Embryonic facial prominence (tissue), 1 donor: Measurements from ENCODE around the gene EHMT1.

ENCODE experiments used
- DNase-seq: peaks from one replicate; pipeline ENCODE4 v3.0.0-alpha.2; 2016; ENCODE audit errors: extremely low spot score

EHMT1 gene

DNA sequence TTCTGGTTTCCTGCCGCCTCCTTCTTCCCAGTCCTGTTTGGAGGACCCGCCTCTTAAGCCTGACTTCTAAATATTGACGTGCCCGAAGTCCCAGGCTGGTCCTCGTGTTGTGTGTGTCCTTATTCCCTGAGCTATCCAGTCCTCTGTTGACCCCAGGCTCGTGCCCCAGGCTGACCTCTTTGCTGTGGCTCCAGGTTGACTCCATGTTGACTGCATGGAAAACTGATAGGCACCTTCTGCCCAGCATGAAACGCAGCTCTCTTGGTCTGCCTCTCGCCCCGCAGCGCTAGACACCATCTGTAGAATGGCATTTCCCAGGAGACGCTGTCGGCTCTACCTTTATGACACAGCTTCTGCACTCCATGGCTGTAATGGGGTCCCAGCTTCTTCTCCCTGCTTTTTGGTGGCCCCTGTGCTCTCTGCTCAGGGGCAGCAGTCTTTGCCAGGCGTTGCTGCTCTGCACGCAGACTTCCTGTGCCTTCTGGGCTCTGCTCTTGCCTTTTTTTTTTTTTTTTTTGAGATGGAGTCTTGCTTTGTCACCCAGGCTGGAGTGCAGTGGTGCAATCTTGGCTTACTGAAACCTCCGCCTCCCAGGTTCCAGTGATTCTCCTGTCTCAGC lies 28.4 kb downstream of the EHMT1 start:
- DNase-seq = no peak

DNA sequence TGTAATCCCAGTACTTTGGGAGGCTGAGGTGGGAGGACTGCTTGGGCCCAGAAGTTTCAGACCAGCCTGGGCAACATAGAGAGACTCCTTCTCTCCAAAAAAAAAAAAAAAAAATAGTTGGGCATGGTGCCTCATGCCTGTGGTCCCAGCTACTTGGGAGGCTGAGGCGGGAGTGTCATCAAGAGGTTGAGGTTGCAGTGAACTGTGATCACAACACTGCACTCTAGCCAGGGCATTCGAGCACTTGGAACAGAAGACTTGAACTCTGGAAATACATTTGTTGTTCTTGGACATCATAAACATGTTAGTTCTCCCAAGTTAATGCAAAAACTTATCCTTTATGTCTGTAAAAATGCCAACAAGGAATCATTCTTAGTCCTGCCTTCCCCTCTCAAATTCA lies 29.6 kb downstream of the EHMT1 start:
- DNase-seq = no peak

DNA sequence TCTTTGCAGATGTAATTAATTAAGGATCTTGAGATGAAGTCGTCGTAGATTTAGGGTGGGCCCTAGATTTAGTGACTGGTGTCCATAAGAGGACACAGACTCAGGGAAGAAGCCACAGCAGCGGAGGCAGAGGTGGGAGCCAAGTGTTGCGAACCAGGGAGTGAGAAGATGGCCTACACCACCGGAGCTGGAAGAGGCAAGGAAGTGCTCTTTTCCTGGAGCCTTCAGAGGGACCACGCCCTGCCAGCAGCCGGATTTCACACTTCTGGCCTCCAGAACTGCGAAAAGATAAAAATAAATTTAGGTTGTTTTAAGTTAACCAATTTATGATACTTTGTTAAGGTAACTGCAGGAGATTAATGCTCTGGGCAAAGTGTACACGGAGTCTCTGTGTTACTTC lies 30.7 kb downstream of the EHMT1 start:
- no peak for DNase-seq

DNA sequence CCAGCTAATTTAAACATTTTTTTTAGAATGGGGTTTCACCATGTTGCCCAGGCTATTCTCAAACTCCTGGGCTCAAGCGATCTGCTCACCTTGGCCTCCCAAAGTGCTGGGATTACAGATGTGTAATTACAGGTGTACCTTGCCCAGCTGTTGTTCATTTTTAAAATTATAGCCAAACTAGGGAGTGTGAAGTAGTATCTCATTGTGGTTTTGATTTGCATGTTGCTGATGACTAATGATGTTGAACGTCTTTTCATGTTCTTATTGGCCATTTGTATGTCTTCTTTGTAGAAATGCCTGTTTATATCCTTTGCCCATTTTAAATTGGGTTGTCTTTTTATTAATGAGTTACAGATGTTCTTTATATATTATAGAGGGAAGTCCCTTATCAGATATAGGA lies 31.5 kb downstream of the EHMT1 start:
- no peak for DNase-seq

DNA sequence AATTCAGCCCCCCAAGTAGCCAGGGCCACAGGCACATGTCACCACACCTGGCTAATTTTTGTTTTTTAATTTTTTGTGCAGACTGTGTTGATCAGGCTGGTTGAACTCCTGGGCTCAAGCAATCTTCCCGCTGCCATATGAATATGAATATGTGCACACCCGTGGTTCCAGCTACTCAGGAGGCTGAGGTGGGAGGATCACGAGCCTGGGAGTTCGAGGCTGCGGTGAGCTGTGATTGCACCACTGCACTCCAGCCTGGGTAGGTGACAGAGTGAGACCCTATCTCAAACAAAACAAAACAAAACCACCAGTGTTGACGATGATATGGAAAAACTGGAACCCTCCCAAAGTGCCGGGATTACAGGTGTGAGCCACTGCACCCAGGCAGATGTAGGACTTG lies 32.0 kb downstream of the EHMT1 start:
- DNase-seq = no peak

DNA sequence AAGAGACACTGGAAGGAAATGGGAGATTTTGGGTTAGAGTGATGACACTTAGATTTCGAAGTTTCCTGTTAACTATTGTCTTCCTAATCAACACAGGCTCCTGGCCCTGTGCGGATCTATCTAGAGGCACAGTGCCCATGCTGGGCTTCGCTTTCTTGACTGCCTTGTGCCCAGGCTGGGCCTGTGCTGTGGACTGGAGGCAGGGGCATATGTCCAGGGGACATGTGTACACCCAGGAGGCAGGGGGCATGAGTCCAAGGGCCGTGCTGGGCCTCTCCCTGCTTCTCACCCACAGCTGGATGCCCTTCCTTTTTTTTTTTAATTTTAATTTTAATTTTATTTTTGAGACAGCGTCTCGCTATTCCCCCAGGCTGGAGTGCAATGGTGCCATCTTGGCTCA lies 37.6 kb downstream of the EHMT1 start:
- no peak for DNase-seq

DNA sequence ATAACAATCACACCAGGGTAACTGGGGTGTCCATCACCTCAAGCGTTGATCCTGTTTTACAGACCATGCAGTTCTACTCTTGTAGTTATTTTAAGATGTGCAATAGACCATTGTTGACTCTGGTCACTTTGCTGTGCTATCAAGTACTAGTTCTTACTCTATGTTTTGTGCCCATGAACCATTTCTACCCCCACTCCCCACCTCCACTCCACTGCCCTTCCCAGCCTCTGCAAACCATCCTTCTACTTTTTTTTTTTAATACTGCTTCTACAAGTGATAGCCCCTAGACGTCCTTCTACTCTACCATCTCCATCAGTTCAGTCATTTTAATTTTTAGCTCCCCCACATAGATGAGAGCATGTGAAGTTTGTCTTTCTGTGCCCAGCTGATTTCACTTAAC lies 38.8 kb downstream of the EHMT1 start:
- no peak for DNase-seq

DNA sequence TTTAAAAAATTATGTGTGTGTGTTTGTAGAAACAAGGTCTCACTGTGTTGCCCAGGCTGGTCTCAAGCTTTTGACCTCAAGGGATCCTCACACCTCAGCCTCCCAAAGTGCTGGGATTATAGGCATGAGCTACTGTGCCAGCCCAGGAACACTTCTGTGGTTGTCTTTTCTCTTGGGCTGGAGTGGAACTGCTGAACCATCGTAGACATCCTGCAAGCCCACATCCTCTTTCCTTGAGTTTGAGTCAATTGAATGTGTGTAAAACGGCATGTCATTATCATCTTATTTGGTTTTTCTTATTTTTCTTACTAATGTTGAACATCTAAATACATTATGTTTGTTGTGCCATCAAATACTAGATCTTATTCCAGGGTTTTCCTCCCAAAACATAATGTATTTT lies 40.0 kb downstream of the EHMT1 start:
- no peak for DNase-seq

DNA sequence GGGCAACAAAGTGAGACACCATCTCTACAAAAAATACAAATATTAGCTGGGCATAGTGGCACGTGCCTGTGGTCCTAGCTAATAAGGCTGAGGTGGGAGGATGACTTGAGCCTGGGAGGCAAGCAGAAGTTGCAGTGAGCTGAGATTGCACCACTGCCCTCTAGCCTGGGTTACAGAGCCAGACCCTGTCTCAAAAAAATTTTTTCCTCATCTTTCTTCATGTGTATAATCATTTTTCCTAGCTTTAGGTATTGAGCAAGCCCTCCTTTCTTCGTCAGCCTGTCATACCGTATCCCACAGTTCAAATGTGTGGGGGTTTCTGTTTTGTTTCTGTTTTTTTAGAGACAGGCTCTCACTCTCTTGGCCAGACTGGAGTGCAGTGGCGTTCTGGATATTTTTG lies 41.3 kb downstream of the EHMT1 start:
- no peak for DNase-seq

DNA sequence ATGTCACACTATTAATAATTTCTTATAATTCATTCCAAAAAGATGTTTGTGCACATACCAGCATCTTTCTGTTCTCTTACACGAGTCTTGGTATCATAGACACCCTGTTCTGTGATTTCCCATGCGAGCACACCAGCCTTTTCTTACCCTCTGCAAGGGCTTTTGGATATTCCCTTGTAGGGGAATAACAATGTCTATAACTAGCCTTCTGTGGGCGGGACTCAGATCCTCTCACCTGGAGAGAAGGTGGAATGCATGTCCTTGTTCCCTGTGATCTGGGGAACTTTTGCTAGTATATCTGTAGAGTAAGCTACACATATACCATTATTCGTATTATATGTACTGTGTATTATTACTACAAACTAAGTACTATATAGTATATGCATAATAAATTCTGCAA lies 44.8 kb downstream of the EHMT1 start:
- no peak for DNase-seq

DNA sequence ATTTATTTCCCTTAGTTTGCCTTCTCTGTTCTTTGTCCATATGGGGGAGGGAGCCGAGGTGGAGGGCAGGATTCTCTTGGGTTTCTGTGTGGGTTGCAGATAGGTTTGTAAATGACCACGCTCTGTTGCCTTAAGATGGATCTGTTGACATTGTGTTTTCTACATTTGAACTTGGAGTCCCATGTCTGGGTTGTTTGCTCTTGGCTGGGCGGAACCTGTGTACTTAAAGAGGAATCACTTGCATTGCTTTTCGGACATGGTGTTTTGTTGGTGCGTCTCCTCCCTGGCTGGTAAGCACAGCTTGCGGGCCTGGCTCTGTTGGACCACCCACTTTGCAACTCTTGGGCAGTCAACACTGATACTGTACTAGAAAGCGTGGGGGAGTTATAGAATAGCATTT lies 45.9 kb downstream of the EHMT1 start:
- DNase-seq = no peak

DNA sequence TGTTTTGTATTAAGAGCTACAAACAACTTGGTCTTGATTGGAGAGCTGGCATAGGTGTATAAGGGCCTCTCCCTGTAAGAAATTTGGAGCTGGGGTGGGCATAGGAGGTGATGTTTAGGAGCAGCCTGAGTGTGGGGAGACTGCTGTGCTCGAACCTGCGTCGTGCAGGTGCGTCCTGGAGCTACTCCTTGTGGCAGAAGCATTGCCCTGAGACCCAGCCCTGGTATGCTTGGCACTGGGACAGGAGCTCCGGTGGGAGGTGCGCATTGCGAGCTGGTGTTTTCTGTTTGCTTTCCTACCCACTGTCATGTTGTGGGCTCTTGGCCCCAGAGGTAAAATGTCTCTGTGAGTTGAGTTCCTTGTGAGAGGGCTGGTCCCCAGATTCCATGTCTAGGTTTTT lies 46.4 kb downstream of the EHMT1 start:
- DNase-seq = no peak

DNA sequence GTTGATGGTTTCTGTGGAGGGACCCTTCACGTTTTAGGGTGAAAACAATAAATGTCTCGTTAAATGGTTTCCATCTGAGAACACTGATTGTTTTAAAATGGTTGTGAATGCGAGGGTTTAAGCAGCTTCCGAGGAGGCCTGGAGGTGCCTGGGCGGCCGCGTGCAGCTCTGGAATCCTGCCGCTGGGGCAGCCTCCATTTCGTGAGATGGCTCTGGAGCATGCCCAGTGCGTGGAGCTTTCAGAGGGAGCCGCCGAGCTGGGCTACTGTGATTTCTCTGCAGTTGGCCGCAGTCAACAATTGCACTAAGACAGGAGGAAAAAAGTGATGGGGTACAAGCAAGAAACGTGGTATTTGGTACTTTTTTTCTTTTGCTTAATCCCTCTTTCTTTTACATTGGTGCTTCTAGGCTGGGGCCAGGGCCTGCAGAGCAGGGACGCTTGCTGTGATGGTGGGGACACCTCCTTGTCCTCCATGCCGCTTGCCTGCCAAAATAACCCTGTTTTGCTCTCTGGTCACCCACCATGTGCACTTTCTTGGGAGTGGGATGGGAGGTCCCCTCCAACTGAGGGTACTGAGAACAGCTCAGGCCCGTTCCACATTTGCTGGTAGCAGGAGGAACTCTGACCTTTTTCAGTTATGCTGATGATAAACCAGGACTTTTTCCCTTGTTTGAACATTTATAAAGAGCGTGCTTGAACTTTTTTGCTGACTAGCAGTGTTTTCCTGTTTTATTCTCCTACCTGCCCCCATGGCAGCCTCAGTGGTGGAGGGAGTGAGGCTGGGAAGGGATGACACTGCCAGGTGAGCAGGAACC lies 47.1 kb downstream of the EHMT1 start:
- DNase-seq = no peak

DNA sequence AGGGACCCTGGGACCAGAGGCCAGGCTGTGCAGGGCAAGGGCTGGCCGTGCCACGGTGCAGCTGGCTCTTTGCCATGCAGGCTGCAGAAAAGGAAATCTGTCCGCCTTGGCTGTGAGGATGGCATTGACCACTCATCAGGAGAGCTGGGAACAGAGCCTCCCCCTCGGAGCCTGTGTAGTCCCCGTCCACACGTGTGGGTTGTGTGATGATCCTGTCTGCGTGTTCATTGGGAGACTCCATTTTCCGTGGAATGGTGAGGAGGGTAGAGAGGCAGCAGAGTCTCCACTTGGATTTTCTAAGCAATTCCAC lies 47.7 kb downstream of the EHMT1 start:
- no peak for DNase-seq

DNA sequence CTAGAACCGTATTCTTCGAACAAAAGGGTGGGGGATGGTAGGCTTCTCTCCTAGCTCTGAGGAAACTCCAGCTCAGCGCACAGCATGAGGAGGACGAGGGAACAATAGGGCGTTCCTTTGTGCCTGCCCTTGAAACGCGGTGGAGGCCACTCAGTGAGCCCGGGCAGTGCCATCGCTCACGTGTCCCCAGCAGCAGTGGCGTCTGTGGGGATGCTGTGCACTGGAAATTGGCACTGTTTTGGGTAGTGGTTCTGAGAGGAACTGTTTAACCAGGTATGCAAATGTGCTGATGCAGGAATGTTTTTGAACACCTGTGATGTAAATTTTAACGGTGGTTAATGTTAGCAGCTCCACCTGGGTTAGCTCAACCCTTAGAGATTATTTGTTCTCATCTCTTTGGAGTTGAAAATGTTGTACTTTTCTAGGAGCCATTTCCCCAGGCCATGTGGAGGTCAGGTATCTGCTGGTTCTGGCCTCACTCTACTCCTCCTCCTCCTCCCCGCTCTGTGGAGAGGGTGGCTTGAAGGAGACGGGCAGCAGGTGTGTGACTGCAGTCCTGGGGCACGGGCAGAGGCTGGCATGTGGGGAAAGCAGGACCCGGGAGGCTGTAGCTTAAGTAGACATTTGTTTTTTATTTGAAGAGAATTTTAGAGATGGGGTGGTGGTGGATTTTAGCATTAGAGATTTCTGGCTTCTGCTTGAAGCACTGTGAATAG lies 48.3 kb downstream of the EHMT1 start:
- DNase-seq = no peak

DNA sequence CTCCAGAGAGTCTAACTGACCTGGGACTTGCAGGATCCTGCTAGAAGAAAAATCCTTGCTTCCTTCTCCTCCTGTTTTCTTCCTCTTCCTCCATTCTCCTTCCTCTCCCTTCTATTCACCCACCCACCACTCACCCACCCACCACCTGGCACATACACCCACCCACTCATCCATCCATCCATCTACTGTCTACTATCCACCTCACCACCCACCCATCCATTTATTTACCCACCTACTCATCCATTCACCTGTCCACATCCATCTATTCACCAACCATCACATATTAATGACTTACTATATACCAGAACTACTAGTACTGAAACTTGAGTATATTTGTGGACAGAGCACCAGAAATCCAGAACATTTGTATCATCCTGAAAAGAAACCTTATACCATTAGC lies 49.4 kb downstream of the EHMT1 start:
- DNase-seq = no peak

DNA sequence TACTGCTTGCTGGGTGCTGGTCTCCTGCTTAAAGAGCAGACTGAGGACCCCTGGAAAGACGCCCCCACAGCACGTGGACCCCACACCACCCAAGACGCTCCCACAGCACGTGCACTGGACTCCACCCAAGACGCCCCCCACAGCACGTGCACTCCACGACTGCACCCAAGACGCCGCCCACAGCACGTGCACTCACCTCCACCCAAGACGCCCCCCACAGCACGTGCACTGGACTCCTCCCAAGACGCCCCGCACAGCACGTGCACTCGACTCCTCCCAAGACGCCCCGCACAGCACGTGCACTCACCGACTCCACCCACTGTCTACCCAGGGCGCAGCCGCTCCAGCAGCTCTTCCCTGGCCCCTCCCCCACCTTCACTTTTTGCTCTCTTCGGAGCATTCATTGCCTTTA lies 50.5 kb downstream of the EHMT1 start:
- no peak for DNase-seq

DNA sequence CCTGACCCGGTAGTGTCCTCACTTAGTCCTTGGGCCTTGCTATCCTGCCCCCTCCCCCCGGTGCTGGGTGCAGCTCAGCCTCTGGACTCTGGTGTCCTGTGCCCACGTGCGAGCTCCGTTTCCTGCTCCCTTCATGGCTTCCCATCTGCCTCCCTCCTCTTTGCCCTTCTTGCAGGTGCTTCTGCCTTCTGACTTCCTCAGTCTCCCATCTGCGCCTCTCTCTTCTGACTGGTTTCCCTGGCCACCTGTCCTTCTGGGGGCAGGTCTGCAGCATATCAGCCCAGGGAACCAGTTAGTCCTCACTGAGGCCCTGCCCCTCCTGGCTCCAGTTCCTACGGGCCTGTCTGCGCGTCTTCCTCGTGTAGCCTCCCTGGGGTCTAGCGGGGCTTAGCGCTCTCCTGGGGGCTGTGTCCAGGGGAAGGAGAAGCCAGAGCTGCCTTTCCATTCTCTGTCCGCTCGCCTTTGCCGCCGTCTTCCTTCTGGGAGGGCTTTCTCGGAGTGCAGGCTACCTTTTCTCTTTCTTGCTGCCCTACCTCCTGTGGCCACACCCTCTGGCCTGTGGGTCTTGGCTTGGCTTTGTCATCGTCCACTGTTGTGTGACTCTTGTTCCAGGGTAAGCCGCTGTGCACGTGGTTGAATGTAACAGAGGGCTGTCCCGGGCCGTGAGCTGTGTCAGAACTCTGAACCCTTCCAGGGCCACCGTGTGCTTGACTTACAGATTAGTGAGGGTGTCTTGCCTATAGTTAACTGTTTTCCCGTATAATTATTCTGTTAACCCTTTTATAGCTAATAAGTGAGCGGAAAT lies 51.8 kb downstream of the EHMT1 start:
- no peak for DNase-seq

DNA sequence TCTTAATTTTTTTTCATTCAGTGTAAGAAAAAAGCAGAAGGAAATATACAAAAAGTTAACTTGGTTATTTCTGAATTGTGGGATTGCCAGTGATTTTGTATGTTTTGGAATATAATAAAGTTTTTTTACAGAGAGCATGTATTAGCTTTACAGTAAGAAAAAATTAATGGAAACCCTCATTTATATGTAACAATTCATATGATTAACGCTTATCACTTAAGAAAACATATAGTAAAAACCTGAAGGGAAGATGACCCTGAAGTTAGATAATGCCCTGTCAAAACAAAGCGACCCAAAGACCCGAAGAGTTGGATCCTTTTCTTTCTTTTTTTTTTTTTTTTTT lies 52.4 kb downstream of the EHMT1 start:
- no peak for DNase-seq

DNA sequence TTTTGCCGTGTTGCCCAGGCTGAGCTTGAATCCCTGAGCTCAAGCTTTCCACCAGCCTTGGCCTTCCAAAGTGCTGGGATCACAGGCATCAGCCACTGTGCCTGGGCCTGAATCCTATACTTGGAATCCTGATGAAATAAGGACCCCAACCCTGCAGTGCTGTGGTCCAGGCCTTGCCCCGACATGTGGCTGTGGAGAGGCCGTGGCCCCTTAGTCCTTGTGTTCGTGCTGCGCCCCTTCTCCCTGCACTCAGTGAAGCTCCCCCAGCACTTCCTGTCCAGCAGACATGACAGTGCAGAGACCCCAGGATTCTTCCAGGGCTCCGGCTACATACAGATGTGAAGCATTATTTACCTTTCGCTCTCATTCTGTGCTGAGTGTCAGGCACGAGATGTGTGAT lies 52.9 kb downstream of the EHMT1 start:
- DNase-seq = no peak

DNA sequence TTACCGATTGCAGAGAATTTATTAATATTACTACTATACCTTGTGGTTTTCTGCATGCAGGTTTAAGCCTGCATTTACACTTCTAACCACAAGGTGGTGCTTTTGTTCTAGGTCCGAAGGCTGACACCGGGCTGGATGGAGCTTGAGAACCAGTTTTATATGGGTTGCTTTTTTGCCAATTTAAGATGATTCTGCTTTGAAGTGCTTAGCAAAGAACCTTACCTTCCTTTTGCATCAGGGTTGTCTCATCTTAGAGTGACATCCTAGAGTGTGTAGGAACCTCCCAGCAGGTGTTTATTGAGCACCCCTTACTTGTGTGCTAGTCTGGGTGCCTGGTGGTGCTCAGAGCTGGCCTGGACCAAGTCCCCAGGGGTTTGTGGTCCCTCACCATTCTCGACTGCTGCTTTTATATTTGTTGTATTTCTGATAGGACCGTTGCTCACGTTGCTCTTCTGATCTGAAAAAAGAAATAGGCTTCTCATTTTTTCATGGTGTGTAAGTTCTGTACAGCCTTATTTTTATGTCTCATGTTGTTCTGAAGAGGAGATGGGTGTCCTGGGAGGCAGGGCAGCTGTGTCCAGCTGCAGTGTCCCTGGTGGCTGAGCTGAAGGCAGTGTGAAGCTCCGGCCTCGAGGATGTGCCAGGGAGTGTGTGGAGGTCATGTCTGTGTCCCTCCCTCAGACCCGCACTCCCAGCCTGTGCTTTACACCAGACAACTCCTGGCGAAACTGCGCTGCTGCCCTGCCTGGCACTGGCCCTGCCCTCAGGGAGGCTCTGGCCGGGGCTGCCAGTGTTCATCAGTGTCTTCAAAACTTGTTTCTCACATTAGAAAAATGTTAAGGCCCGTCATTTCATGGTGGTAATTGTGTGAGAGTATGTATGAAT lies 54.3 kb downstream of the EHMT1 start:
- peak; percentile 45 for DNase-seq

DNA sequence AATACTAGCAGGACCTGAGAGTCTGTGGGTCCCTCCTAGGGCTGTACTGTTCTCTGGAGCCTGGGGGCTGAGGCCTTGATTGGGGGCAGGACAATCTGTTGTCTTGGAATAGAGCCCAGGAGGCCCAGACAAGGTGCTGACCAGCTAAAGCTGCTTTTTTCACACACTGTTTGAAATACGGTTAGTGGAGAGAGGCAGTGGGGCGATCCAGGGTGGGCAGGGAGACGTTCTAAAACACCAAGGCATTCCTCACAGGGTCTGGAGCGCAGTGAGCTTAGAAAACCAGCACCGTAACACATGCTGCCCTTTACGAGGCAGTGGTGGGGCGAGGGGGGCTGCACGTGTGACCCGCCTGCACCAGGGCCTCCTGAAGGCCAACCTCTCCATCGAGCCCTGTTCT lies 55.1 kb downstream of the EHMT1 start:
- no peak for DNase-seq
